Measurements from ENCODE around the gene TRIM13. TPM values are rescaled to one million over a fixed set of nuclear protein-coding genes. Genes with fewer than 3 reads are reported as not detected.

TRIM13 gene
- total RNA-seq, 1 donor from 2014 or later = 31.5 TPM

DNA sequence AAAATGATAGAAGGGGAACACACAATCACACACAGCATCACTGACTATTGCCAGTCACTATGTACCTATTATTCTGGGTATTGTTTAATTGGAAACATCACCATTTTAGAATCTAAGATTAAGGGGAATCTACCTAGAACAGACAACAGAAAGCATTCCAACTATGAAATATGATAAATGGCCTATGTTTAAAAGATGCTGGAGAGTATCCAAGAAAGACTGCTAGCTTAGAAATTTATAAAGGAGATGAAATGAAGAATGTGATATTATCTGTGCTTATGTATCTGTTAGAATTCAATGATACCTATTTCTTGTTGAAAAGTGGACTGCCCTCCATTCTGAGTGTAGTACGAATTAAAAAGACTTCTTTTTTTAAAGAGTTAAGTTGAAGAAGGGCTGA is 68.9 kb downstream of the TRIM13 start:
- DNase-seq = no peak

Small RNA genes within 50 kb of the gene (small RNA-seq; reads per million reads assigned to genes)
- gene MIR16-1 (ENCODE audit: low replicate concordance) (1.3 reads per million, percentile 87 among the genes with 10 or more reads in this experiment), gene MIR3613 (ENCODE audit: low replicate concordance) (4.4 reads per million, percentile 92 among the genes with 10 or more reads in this experiment), gene RF02105 (ENCODE audit: low replicate concordance) (not detected), gene RF02106 (ENCODE audit: low replicate concordance) (not detected), gene RF02107 (ENCODE audit: low replicate concordance) (not detected), gene RF02108 (ENCODE audit: low replicate concordance) (not detected)

Other genes starting within 250 kb of the TRIM13 start
- 61.3 TPM for gene KPNA3, start 204.4 kb upstream of the TRIM13 start, total RNA-seq
- 6.4 TPM for gene SPRYD7, start 60.7 kb upstream of the TRIM13 start, total RNA-seq
- 4.3 TPM for gene KCNRG, start 18.4 kb downstream of the TRIM13 start, total RNA-seq